Prostate gland (tissue), 2 donors: Measurements from ENCODE around the gene FTCDNL1.

ENCODE experiments used
- POLR2A ChIP-seq: fragments of 450-650 bp; IDR thresholded peaks from one replicate; pipeline ENCODE4 v1.6.1; 2016; ENCODE audit warnings: antibody characterized with exemption, mild to moderate bottlenecking
- POLR2AphosphoS5 ChIP-seq: sonication (generic); formaldehyde crosslinking; IDR thresholded peaks from one replicate; pipeline ENCODE4 v1.6.1; 2017; ENCODE audit warnings: antibody characterized with exemption
- TF ChIP-seq, protein P1 (sequence below), 4 experiments: fragments of 200-600 bp in 2 of 4; fragments of 450-650 bp in 2 of 4; sonication (generic) in 2 of 4; IDR thresholded peaks; 1 replicate in 3 of 4; 2 replicates in 1 of 4; pipeline ENCODE4 v1.5.1; 2016 to 2019; ENCODE audit warnings: antibody characterized with exemption in 4 of 4, mild to moderate bottlenecking in 2 of 4, moderate library complexity in 2 of 4

DNA sequence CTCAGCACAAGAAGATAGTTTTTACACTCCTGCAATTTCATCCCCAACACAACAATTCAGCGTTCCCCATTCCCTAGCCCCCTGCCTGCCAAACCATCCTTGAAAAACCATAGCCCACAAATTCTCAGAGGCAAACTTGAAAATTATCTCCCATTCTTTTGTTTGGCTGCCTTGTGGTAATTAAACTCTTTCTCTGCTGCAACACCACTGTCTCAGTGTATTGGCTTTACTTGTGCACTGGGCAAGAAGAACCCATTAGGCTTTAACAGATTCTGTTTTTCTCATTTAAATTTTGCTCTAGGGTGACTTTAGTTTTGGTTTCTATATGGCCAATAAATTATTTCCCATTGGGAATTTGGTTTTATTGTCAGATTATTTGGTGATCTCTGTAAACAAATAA lies 23.2 kb upstream of the FTCDNL1 start:
- TF ChIP-seq, protein P1, sequence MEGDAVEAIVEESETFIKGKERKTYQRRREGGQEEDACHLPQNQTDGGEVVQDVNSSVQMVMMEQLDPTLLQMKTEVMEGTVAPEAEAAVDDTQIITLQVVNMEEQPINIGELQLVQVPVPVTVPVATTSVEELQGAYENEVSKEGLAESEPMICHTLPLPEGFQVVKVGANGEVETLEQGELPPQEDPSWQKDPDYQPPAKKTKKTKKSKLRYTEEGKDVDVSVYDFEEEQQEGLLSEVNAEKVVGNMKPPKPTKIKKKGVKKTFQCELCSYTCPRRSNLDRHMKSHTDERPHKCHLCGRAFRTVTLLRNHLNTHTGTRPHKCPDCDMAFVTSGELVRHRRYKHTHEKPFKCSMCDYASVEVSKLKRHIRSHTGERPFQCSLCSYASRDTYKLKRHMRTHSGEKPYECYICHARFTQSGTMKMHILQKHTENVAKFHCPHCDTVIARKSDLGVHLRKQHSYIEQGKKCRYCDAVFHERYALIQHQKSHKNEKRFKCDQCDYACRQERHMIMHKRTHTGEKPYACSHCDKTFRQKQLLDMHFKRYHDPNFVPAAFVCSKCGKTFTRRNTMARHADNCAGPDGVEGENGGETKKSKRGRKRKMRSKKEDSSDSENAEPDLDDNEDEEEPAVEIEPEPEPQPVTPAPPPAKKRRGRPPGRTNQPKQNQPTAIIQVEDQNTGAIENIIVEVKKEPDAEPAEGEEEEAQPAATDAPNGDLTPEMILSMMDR (IDR thresholded peaks at IDR 0.05): no peak
- TF ChIP-seq POLR2A: no peak
- TF ChIP-seq POLR2AphosphoS5: no peak
